ENCODE results near the gene MLH3.

MLH3 gene

DNA sequence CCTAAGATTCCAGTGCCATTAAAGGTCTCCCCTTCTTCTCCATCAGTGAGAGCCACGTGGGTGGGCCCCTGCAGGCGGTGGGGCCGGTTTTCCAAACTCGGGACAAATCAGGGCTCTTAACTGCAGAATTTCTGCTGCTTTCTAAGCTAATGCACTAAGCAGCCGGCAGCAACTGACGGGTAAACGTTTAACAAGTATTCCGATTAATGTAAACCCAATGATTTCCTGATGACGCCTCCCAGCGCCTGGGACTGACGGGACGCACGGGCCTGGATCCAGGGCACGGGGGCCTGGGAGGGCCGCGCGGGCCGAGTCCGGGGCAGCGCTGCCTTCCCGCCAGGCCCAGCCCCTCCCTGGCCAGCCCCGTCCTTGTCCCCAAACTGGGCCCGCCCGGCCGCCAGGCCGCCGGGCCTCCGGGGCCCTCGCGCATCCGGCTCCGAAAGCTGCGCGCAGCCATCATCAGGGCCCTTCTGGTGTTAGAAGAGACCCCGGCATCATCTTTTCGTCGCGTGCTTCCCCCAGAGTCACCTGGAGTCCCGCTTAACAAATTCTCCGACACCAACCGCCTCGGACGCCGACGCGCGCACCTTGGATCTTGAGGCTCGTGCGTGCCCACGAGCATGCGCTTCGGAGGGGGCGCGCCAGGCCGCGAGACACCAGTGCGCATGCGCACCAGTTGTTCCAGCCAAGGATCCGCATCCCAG, at the start of gene MLH3:
Gene MLH3, minus strand, starts transcription at position 616 of the 704 bp plus-strand sequence. CDS start 1,812 bp downstream, outside the sequence.
- H3K4me3 ChIP-seq (ENCODE audit: low read depth, low read length), result peak within 1 kb of the TSS; percentile 70
- DNase-seq (ENCODE audit: low read depth), result no peak

DNA sequence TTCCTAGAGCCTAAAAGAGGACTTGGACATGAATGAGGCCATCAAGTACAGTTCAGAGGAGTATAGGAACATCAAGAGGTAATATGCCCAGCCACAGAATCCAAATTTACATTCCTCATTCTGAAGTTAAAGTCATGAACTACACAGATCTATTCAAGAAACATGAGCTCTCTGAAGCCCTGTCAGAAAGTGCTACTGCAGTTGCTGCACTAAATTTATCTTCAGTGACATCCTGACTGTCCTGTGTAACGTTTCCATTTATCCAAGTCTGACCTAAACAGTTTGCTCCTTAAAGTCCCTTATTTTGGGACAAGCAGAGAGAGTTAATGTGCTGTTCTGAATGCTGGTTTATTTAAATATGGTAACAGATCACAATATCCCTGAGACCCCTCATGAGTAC, 47.4 kb upstream of the MLH3 start:
- H3K4me3 ChIP-seq (ENCODE audit: low read depth, low read length), result no peak overlapping the region
- DNase-seq (ENCODE audit: low read depth), result no peak

DNA sequence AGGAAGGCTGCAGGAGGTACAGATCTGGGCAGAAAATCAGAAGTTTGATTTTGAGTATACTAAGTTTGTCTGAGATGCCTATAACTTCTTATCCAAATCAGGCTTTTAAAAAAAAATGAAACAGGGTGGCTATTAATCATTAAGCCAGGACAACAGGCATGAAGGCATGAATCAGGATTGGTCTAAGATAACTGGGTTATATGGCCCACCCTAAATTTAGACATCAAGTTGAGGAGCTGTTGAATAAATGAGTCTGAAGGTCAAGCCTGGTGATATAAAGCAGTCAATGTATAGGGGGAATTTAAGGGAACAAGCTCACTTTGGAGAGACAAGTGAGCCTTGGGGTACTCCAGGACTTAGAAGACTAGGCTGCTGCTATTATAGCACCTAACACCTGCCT, 46.9 kb upstream of the MLH3 start:
- no peak for DNase-seq (ENCODE audit: low read depth)
- H3K4me3 ChIP-seq (ENCODE audit: low read depth, low read length), result no peak overlapping the region

DNA sequence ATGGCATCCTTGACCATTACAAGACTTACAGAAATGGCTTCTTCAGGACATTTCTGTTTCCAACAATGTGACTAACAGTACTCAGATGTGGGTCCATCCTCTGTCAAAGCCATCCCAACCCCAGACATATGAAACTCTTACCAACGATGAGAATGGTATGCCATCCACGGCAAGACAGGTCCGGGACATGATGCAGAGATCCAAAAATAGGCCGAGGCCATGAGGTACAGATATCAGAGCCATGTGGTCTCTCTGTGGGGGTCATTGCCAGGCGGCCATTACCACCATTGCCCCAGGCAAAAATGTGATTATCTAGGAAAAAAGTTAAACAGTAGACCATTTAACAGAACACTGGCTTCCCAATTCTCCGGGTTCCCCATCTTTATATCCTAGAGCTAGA, 45.7 kb upstream of the MLH3 start:
- no peak for DNase-seq (ENCODE audit: low read depth)
- H3K4me3 ChIP-seq (ENCODE audit: low read depth, low read length), result no peak overlapping the region

DNA sequence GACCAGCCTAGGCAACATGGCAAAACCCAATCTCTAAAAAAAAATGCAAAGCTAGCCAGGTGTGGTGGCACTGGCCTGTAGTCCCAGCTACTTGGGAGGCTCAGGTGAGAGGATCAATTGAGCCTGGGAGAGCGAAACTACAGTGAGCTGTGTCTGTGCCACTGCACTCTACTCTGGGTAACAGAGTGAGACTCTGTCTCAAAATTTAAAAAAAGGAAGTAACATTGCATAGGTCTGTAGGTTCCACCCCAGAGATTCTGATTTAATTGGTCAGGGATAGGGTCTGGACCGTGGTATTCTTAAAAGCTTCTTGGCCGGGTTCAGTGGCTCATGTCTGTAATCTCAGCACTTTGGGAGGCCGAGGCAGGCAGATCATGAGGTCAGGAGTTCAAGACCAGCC, 44.4 kb upstream of the MLH3 start:
- no peak for DNase-seq (ENCODE audit: low read depth)
- no peak overlapping the region for H3K4me3 ChIP-seq (ENCODE audit: low read depth, low read length)

DNA sequence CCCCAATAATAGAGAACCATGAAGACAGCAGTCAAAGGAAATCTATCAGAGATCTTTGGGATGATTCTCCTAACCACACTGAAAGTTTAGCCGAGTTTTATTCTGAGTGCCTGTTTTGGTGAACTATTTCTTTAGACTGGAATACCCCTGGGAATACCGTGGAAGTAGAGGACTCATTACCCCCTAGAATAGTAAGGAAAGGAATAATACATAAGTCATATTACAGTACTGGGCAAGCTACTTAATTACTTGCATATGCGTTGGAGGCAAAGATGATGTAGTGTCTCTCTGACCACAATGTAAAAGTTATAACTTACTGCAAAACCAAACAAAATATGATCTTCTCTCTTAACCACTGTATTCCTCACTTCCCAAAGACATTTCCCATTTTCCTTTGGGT, 43.6 kb upstream of the MLH3 start:
- no peak overlapping the region for H3K4me3 ChIP-seq (ENCODE audit: low read depth, low read length)
- DNase-seq (ENCODE audit: low read depth), result no peak

DNA sequence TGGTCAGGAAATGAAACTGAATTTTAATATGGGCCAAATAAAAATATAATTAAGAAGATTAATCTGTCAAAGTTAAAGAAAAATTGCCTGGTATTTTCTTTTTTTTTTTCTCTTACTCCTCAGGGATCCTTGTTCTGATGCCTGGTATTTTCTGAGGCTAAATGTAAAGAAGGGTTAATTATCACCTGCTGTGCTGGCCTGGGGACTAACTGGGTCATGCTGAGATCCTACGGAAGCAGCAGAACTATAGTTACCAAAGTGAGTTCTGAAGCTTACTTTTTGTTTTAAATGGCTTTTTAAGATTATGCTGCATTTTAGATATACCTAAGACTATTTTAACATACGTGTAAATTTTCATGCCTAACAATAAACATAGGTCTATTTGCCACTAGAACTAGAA, 41.4 kb upstream of the MLH3 start:
- DNase-seq (ENCODE audit: low read depth), result no peak
- H3K4me3 ChIP-seq (ENCODE audit: low read depth, low read length), result no peak overlapping the region

DNA sequence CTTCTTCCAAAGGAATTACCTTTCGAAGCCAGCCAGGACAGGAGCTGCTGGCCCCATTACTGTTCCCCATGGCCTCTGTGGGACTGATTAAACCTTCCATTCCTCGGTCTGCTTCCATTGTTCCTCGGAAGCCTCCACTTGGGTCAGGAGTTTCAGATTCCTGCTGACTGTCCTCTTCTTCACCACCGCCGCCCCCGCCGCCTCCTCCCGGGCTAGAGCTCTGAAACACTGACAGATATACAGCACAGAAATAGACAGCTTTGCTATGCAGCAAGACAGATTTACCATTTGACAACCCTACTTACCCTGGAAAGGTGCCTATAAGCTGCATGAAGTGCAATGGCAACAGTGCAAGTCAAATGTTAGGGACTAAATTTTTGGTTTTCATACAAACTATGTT, 40.0 kb upstream of the MLH3 start:
- no peak overlapping the region for H3K4me3 ChIP-seq (ENCODE audit: low read depth, low read length)
- no peak for DNase-seq (ENCODE audit: low read depth)

DNA sequence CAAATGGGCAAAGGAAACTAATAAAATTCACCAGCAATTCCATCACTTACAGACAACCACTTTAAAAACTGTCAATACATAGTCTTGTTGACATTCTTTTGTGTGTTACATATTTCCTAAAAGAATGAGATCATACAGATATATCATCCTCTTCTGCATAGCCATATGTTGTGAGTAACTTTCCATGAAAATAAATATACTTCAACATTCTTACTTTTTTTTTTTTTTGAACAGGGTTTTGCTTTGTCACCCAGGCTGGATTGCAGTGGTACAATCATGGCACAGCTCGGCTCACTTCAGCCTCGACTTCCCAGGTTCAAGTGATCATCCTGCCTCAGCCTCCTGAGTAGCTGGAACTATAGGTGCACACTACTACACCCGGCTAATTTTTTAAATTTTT, 39.1 kb upstream of the MLH3 start:
- DNase-seq (ENCODE audit: low read depth), result no peak
- no peak overlapping the region for H3K4me3 ChIP-seq (ENCODE audit: low read depth, low read length)

DNA sequence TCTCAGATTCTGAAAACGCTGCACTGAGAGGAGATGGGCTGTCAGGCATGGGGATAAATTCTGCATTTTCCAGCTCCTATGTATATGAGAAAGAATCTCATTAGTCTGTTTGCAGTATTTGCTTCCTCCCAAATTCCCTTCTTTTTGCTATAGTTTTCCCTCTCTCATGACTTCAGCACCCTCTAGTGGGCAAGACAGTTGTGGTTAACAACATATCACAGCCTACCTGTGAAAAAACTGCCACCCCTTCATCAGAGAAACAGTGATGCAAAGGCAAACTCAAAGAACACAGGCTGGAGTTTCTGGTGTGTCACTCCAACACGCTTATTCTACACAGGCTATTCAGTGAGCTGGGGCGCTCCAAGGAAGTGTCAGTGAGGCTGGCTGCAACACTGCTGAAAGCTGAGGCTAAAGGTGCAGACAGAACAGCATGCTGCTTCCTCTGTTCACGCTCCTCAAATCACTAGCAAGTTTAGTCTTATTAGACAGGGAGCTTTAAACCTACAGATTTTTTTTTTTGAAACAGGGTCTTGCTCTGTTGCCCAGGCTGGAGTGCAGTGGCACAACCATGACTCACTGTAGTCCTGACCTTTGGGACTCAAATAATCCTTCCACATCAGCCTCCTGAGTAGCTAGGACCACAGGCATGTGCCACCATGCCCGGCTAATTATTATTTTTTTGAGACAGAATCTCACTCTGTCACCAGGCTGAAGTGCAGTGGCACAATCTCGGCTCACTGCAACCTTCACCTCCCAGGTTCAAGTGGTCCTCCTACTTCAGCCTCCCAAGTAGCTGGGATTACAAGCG, 37.5 kb upstream of the MLH3 start:
- H3K4me3 ChIP-seq (ENCODE audit: low read depth, low read length), result no peak overlapping the region
- DNase-seq (ENCODE audit: low read depth), result no peak

DNA sequence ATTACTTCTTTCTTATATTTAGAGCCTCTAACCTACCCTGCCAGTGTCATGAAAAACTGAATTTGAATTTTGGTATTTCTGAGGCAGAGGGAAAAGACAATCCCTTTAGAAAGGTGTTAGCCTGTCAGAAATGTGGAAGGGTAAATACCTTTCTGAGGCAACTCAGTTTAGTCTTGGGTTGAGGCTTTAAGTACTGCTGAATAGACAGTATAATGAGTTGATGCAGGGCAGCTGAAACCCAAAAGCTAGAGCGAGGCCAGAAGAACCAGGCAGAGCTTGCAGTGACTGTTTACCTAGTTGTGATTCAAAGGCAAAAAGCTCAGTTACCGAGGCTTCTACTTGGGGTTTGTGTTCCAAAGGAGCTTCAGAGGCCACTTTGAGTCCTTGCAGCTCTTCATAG, 36.9 kb upstream of the MLH3 start:
- H3K4me3 ChIP-seq (ENCODE audit: low read depth, low read length), result no peak overlapping the region
- no peak for DNase-seq (ENCODE audit: low read depth)

DNA sequence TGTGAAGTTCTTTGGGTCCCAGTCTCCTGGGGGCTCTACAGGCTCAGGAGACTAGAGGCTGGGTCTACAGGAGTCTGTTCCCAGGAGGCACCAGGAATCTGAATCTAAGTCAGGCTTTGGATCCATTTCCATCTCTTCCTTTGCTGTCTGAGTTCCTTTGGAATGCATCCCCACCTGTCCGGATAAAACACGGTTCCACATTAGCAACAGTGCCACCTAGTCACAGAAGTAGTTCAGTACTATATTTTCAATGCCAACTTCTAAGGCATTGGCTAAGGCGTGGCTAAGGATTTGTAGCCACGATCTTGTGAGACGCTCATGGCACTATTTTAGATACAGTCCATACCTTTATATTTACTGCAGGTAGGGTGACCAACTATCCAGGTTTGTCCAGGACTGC, 33.2 kb upstream of the MLH3 start:
- no peak for DNase-seq (ENCODE audit: low read depth)
- H3K4me3 ChIP-seq (ENCODE audit: low read depth, low read length), result no peak overlapping the region

DNA sequence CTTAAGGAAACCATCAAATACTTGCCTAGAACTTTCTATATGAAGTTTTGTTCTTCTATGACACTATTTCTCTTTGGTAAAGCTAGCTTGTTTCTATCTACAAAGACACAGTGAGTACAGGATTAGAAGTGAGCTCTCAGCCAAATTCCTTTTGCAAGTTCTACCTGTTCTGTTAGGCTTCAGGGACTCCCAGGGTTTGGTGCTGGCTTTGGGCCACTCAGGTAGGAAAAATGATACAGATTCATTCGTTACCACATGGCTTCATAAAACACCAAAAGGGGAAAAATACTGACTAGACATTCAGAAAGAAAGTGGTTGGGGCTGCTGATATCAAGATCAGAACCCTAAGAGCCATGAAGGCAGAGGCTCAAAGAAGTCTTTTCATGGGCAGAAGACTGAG, 32.0 kb upstream of the MLH3 start:
- H3K4me3 ChIP-seq (ENCODE audit: low read depth, low read length), result no peak overlapping the region
- no peak for DNase-seq (ENCODE audit: low read depth)

DNA sequence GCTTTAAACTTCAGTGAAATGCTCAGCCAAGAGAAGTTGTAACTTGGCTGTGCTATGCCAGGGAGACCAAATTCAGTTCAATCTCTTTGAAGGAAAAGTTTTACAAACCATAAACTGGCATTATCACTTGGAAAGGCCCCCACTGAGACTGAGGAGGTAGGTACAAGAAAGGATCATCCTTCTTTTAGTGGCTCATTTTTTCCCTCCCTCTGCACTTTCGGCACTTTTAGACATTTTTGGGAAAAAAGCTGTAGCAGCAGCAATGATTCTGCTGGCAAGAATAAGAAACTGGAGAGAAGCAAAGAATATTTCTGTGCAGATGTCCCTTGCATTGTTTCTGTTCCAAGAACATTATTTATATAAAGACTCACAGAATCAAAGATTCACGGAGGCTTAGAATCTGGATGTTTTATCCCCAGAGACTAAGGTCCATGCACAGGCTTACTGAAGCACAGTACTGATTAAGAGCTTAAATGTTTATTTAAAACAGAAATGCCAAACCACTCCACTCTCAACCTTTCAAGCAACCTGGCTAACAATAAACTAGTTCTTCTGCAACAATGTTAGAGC, 30.5 kb upstream of the MLH3 start:
- DNase-seq (ENCODE audit: low read depth), result no peak
- no peak overlapping the region for H3K4me3 ChIP-seq (ENCODE audit: low read depth, low read length)

DNA sequence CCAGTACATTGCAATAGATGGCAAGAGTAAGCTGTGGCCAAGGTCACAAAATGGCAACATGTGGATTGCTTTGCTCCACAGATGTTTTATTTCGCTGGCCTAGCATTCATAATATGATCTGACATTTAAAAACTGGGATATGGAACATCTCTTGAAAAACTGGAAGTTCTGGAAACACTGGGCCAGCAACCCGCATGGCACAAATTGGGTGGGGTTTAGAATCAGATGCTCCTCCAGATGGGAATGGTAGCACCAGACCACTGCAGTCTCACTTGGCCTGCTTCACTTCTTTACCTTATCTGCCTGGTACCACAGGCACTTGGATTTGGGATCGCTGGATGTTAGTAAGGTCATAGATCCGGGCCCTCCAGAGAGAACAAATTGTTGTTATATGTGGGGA, 28.3 kb upstream of the MLH3 start:
- no peak overlapping the region for H3K4me3 ChIP-seq (ENCODE audit: low read depth, low read length)
- DNase-seq (ENCODE audit: low read depth), result no peak

DNA sequence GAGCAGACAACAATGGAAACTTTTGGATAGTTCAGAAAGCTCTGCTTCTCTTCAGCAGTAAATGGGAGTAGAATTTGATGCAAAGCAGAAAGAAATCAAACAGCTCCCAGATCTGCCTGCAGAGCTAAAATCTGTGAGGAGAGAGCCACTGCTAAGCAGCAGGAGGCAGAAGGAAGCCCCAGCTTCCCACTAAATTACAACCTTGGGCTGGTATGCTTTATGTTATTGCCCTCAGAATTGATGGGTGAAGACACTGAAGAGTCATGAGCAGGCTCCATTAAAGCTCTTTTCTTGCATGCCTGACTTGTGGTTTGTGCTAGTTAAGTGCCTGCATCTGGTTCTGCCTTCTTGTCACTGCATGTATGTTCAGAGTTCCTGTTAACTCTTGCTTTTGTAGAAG, 26.5 kb upstream of the MLH3 start:
- H3K4me3 ChIP-seq (ENCODE audit: low read depth, low read length), result no peak overlapping the region
- no peak for DNase-seq (ENCODE audit: low read depth)

DNA sequence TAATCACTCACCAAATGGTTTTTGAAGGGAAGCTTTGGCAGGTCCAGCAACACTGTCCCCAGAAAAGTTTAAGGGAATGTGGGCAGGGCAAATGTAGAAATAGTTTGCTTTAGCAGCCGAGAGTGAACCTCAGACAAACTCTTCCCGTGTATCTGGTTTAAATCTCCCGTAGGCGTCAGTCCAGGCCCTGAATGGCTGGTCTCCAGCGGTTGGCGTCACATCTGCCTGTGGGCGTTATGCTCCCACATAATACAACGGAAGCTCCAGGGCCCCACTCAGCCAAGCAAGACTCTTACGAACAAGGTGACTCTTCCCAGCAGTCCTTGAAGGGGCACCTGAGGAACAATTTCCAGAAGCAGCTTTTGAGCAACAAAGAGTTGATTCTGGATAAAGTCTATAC, 19.1 kb upstream of the MLH3 start:
- no peak overlapping the region for H3K4me3 ChIP-seq (ENCODE audit: low read depth, low read length)

DNA sequence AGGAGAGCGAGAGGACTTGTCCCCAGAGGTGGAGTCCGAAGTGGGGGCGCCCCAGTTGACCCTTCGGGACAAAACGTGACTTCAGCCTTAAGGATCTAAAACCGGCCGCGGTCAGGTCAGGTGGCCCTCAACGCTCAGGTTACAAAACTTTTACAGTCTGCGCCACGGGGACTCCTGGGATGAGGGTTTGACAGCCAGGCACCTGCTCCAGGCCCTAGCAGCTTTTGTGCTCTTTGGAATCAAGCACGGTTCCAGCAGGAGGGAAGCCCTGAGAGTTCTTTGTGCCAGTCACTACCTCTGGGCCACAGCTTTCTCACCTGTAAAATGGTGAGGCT, 18.5 kb upstream of the MLH3 start:
- H3K4me3 ChIP-seq (ENCODE audit: low read depth, low read length), result peak overlapping the region; percentile 59
- DNase-seq (ENCODE audit: low read depth), result no peak

More for the DNA sequence above, 19.1 kb upstream of the MLH3 start:
- no peak for DNase-seq (ENCODE audit: low read depth)

DNA sequence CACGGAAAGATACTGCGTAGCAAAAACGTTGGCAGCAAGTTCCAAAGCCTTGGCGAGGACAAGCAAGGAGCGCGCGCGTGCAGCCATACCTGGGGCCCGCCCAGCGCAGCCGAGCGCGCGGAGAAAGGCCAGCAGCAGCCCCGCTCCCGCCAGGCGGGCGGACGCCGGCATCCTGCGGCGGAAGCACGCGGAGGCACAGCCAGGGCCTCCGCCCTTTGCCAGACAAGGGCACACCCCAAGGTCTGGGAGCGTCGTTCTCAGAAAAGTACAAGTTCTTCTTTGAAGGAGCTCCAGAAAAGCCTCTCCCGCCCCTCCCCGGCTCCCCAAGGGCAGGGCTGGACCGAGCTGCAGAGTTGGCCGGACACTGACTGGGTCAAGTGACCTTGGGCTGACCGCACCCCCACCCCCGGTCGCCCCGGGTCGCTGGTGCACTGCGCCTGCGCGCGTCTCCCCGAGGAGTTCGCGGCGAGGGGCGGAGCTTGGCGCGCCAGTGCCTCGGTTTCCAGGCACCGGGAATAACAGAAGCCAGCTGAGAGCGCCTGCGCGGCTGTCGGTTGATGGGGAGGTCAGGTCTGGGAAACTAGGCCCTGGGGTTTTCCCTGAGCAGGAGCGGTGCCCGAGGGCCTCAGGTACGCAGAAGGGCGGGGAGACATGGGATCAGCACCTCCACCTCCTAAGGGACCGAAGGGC, 18.0 kb upstream of the MLH3 start, which contains the start of gene ZC2HC1C:
Gene ZC2HC1C, plus strand, starts transcription at position 521 of the 690 bp plus-strand sequence. CDS start 933 bp downstream, outside the sequence.
- H3K4me3 ChIP-seq (ENCODE audit: low read depth, low read length), result peak within 1 kb of the TSS; percentile 59
- no peak for DNase-seq (ENCODE audit: low read depth)

Data from skeletal muscle cell (primary cell).